HL-60/S4 treated with retinoic acid at 250 ng/mL for 4 days and 3 days (cell line): Measurements from ENCODE around the gene NDUFB2.
"Not testable (repeated sequence)": the region's sequence is repeated elsewhere in the genome, so short reads cannot be mapped to it uniquely, and the experiment has no call there.

Source experiments
- in situ Hi-C: fragments of 300-500 bp; cut with MboI; formaldehyde crosslinking; loops from 2 replicates; pipeline ENCODE4 v1.7.0; 2022; ENCODE audit warnings: low sequenced_read_pairs

The NDUFB2 gene

DNA sequence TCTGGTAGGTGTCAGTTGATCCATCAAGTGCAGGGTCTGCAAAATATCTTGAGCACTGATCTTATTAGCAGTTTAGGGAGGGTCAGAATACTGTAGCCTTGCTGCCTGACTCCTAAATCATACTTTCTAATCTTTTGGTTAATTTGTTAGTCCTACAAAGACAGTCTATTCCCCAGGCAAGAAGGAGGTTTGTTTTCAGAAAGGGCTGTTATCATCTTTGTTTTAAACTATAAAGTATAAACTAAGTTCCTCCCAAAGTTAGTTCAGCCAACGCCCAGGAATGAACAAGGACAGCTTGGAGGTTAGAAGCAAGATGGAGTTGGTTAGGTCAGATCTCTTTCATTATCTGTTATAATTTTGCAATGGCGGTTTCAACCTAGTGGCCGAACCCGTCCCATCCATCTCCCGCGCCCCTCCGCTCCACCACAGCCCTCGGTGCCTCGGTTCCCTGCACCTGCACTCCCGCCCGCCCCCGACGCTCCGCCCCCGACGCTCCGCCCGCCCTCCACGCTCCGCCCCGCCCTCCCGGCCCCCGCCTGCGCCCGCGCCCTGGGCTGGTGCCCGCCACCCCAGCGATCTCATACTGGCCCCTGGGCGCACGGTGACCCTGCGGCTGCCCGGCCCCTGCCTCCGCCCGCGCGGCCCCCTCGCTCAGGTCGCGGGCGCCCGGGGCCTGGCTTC lies 24.0 kb upstream of the NDUFB2 start, which contains the start of gene ADCK2:
ADCK2 (plus strand) TSS at position 564 of the 681 bp plus-strand sequence. CDS start 386 bp downstream, outside the sequence.
- in situ Hi-C loops = no loop called here

DNA sequence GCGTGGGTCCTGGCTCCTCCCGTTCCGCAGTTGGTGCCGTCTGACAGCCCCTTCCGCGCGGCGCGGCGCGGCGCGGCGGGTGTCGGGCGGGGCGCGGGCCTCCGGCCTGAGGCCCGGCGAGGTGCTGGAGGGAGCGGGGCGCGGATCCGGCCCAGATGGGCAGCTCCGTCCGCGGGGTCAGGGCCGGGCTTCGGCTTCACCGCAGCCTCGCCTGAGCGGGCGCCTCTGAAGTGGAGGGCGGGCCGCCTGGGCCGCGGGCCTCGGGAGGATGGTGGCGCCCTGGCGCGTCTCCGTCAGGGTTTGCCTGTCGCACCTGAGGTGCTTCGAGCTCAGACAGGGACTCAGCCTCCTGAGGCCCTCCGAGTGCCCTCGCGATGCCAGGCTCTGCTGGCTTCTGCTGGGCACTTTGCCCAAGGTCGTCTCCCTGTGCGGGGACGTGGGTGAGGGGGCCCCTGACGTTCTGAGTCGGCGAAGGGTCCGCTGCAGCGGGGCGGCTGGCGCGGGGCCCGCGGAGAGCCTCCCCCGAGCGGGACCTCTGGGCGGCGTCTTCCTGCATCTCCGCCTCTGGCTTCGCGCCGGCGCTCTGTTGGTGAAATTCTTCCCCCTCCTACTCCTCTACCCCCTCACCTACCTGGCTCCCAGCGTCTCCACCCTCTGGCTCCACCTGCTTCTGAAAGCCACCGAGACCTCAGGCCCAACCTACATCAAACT lies 23.3 kb upstream of the NDUFB2 start:
- in situ Hi-C loops = no loop called here

- in situ Hi-C loops = no loop called here
Measured at GRCh38 chr7:140673774-140674155, 22.7 kb upstream of the NDUFB2 start.

- in situ Hi-C loops = no loop called here
Measured at GRCh38 chr7:140674356-140674800, 22.1 kb upstream of the NDUFB2 start.

DNA sequence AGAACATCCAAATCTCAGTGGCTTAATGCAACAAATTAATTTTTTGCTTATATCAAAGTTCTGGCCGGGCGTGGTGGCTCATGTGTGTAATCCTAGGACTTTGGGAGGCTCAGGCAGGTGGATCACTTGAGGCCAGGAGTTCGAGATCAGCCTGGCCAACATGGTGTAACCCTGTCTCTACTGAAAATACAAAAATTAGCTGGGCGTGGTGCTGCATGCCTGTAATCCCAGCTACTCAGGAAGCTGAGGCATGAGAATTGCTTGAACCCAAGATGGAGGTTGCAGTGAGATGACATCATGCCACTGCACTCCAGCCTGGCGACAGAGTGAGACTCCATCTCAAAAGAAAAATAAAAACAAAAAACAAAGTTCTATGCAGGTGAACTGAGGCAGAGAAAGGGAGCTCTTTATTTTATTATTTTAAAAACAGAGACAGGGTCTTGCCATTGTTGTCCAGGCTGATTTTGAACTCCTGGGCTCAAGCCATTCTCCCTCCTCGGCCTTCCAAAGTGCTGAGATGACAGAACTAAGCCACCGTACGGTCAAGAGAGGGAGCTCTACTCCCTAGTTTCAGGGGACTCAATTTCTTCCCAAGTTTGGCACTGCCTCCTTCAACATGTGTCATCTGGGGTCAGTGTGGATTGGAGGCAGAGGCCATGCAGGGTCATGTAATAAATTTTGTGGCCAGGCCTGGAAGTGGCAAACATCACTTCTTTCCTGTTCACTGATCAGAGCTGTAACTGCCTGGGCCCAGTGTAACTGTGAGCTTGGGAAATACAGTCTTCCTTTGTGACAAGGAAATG lies 21.4 kb upstream of the NDUFB2 start:
- in situ Hi-C loops = no loop called here

DNA sequence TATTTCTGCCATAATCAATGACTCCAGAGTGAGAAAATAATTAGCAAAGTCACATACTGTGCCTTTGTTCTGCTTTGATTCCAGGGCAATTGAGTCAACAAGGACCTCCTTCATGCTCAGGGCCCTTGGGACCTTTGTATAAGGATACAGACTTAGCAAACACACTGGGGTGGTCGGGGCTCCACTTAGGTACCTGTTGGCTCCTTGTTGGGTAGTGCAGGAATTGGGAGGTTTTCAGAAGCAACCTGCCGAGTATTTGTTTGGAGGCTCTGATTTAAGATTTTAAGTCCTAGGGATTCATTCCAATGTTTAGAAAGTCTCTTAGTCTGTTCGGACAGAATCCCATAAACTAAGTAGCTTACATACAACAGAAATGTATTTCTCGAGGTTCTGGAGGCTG lies 20.8 kb upstream of the NDUFB2 start:
- in situ Hi-C loops = no loop called here

GRCh38 chr7:140676306-140676705 lies 20.2 kb upstream of the NDUFB2 start:
- in situ Hi-C loops = no loop called here

GRCh38 chr7:140676956-140677355 lies 19.6 kb upstream of the NDUFB2 start:
- in situ Hi-C loops = not testable (repeated sequence)

GRCh38 chr7:140677496-140677895 lies 19.0 kb upstream of the NDUFB2 start:
- in situ Hi-C loops = no loop called here

GRCh38 chr7:140678081-140678815 lies 18.3 kb upstream of the NDUFB2 start:
- in situ Hi-C loops = no loop called here

DNA sequence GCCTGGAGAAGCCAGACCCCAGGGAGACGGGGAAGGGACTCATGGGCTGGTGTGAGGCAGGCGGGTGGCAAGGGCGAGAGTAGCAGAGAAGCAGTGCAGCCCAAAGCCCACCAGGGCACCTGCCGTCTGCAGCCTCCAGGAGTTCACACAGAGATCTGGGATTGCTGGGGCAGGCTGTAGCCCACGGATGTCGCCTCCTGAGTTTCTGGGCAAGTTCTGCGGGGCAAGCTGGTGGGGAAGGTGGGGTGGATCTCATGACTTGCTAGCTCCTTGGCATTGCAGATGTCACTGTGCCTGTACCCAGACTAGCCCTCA lies 17.7 kb upstream of the NDUFB2 start:
- in situ Hi-C loops = no loop called here

- in situ Hi-C loops = no loop called here
Measured at GRCh38 chr7:140679186-140679585, 17.3 kb upstream of the NDUFB2 start.

DNA sequence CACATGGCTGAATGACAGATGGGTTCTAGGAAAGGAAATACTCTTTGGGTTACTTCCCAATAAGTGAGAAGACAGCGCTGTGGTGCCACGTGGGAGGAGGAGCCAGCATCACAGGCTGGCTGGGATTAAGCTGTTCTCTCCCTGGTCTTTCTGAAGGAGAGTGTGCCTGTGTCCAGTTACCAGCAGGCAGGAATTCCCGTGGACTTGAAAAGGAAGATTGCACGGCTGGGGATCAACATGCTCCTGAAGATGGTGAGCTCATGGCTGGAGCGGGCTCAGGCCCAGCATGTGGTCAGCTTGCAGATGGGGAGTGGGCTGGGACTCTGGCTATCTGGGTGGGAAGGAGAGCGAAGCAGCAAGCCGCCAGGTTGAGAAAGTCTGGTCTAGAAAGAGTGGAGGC lies 15.6 kb upstream of the NDUFB2 start:
- in situ Hi-C loops = no loop called here

- in situ Hi-C loops = no loop called here
Measured at GRCh38 chr7:140681766-140682165, 14.7 kb upstream of the NDUFB2 start.

- in situ Hi-C loops = no loop called here
Measured at GRCh38 chr7:140683657-140684056, 12.9 kb upstream of the NDUFB2 start.

DNA sequence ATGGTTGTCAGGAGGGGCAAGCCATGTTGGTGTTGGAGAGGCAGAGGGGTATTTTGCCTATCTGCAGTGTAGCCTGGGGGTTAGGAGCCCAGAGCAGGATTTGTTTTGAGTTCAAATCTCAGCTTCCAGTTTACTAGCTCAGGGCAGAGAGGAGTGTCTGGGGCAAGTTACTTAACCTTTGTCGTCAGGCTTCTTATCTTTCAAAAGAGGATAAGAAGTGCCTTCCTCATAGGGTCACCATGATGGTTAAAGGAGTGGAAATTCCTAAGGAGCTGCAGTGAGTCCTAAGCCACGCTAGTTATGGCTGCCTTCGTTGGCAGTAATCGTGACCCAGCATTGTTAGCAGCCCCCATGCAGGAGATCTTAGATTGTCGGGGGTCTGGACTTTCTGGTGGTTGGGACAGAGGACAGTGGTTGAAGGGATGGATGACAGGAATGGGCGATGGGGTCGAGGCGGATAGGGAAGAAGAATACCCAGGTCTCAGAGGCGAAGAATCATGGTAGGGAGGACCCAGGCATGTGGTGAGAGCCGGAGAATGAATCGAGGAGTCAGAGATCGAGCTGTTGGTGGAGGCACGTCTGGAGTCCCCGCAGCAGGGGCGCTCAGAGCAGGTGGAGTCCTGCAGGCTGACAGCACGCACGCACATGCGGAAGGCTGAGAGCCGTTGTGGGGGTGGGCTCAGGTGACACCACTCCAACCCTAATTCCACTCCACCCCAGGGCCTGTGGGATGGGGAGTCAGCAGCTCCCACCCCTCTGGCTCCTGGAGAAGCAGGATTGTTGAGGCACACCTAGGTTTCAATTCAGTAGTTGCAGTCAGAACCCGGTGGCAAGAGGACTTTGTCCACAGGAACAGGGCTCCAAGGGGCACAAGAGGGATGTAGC lies 12.2 kb upstream of the NDUFB2 start:
- in situ Hi-C loops = no loop called here

GRCh38 chr7:140685407-140686087 lies 11.0 kb upstream of the NDUFB2 start:
- in situ Hi-C loops = no loop called here

GRCh38 chr7:140686921-140687320 lies 9.6 kb upstream of the NDUFB2 start:
- in situ Hi-C loops = no loop called here

DNA sequence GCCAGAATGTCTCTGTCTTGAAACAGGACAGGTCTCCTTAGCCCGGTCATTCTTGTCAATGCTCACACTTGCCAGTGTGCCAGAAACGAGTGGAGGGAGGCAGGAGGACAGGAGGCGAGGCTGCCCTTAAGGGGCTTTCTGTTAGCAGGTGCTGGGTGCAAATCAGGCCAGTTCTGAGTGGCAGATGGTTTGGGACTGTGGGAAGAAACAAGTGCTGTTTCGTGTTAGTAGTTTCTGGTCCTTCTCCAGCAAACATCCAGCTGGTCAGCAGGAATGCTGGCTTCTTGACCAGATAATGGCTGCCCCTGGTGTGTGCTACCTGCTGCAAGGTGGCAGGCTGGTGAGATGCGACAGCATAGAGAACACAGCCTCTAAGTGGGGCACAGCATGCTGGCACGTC lies 8.2 kb upstream of the NDUFB2 start:
- in situ Hi-C loops = no loop called here
